IPS-11a (cell line): ENCODE results near the gene UBE2S.
"Not testable (repeated sequence)": the region's sequence is repeated elsewhere in the genome, so short reads cannot be mapped to it uniquely, and the experiment has no call there.

ENCODE experiments used
- H3K4me3 ChIP-seq: one replicate; pipeline ENCODE4 v1.5.1; 2013; ENCODE audit warnings: low read depth, low read length, control low read depth

The UBE2S gene

GRCh38 chr19:55406826-55407549 is 600 bp downstream of the UBE2S start:
- peak overlapping the region; percentile 70 for H3K4me3 ChIP-seq

- peak overlapping the region; percentile 70 for H3K4me3 ChIP-seq
Observed at GRCh38 chr19:55406091-55406825, 1.3 kb downstream of the UBE2S start.

- H3K4me3 ChIP-seq = no peak overlapping the region
Observed at GRCh38 chr19:55405638-55406037, 1.9 kb downstream of the UBE2S start.

GRCh38 chr19:55402509-55402908 is 5.1 kb downstream of the UBE2S start:
- no peak overlapping the region for H3K4me3 ChIP-seq

GRCh38 chr19:55401390-55401789 is 6.2 kb downstream of the UBE2S start:
- H3K4me3 ChIP-seq = not testable (repeated sequence)

GRCh38 chr19:55400281-55401087 is 7.1 kb downstream of the UBE2S start:
- no peak overlapping the region for H3K4me3 ChIP-seq

- no peak overlapping the region for H3K4me3 ChIP-seq
Observed at GRCh38 chr19:55398200-55398925, 9.2 kb downstream of the UBE2S start.

- no peak overlapping the region for H3K4me3 ChIP-seq
Observed at GRCh38 chr19:55392820-55393761, 14.5 kb downstream of the UBE2S start.

- no peak overlapping the region for H3K4me3 ChIP-seq
Observed at GRCh38 chr19:55391702-55392615, 15.6 kb downstream of the UBE2S start.

- H3K4me3 ChIP-seq = no peak overlapping the region
Observed at GRCh38 chr19:55391191-55391670, 16.4 kb downstream of the UBE2S start.

- H3K4me3 ChIP-seq = no peak overlapping the region
Observed at GRCh38 chr19:55390461-55390880, 17.1 kb downstream of the UBE2S start.

- H3K4me3 ChIP-seq = no peak overlapping the region
Observed at GRCh38 chr19:55389386-55390317, 17.9 kb downstream of the UBE2S start.

GRCh38 chr19:55387736-55388497 is 19.7 kb downstream of the UBE2S start:
- H3K4me3 ChIP-seq = no peak overlapping the region

GRCh38 chr19:55386493-55386971 is 21.1 kb downstream of the UBE2S start:
- peak overlapping the region; percentile 99 for H3K4me3 ChIP-seq

- peak within 1 kb of the TSS; percentile 99 for H3K4me3 ChIP-seq
Observed at GRCh38 chr19:55385724-55386492, 21.7 kb downstream of the UBE2S start, which contains the start of gene RPL28. Gene RPL28 (plus strand): TSS chr19:55385932. CDS start chr19:55386358, 426 bp downstream.
